ENCODE data around the gene FAM234B.

Gene FAM234B

DNA sequence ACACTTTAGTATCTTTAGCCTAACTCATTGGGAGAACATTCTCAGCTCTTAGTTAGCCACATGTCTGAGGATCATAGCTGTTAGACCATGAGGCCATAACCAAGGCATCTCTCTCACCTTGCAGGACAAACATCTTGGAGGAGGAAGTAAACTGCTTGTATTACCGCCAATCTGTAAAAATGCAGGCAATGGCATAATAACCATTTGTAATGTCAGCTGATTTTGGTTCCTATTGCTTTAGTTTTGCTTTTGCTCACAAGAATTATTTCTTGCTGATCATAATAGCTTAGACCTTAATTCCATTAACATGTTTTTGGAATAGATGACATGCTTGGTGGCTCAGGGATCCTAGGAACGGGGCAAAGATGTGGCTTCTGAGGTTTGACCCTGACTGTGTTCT, 75.6 kb downstream of the FAM234B start:
- DNase-seq (ENCODE audit: low spot score): no peak

DNA sequence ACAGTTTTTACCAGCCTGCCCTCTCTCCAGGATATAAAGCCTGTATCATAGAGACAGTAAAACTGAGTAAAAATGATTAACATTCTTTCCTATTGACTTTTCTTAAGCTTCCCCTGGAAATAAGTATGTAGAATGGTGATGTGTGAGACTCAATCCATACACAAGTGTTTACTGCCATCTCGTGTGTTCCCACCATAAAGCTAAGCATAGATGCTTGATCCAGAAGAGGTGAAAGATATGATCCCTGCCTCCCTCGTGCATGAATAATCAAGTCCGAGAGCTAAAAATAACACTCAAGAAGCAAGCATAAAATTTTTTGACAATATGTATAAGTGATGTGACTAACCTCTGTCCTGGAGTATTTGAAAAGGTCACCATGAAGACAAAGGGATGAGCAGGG, 76.2 kb downstream of the FAM234B start:
- DNase-seq (ENCODE audit: low spot score): no peak

DNA sequence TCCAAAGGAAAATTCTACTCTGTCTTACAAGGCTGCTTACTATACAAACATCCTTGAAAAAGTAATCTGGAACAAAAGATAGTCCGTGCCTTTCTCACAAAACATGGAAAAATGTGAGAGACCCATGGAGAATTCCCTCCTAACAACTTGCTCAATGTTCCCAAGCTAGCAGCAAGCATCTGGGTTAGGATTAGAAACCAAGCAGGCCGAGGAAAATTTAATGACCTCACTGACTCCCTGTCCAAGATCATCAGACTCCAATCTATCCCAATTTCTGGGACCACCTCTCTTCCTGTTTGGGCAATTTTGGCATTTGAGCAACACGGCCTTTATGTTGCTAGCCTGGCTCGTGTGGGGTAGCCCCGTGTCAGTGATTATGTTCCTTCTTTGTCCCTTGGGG, 77.4 kb downstream of the FAM234B start:
- no peak for DNase-seq (ENCODE audit: low spot score)

DNA sequence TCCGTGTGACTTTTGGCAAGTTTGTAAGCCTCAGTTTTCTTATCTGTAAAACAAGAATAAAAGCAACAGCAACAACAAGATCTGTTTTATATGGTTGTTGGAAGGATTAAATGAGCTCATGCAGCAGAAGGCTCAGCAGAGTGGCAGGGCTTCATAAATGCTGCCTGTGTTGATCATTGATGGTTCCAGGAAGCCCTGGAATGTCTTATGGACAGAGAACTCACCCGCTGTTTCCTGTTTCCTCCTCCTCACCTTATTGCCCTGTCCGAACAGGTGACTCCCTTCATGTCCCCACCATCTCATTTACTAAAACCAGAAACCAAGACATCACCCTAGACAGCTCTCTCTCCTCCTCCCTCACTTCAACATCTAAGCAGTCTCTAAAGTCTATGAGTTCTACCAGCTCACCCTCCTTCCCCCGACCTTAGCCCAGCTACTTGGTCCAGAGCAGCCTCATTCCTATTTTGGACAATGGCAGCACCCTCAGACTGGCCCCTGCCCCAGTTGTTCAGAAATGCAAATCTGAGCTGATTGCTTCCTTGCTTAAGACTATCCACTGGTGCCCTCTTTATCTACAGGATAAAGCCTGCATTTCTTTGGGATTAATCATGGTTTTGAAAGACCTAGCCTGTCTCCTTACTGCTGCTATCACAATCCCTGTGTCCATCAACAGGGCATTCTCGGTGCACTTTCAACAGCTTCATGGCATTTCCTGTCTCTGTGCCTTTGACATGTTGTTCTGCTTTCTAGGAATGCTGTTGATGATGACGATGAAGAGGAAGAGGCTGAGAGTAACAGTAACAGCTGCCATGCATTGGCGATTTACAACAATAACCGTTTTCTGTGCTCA, 80.7 kb downstream of the FAM234B start:
- peak; percentile 70 for DNase-seq (ENCODE audit: low spot score)

DNA sequence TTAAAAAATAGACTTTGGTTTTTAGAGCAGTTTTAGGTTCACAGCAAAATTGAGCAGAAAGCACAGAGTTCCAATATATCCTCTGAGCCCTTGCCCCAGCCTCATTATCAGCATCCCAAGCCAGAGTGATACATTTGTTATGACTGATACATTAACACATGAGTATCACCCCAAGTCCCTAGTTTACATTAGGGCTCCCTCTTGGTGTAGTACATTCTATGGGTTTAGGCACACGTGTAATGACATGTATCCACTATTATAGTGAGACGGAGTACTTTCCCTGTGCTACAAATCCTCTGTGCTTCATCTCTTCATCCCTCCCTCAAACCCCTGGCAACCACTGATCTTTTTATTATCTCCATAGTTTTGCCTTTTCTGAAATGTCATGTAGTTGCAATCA, 81.8 kb downstream of the FAM234B start:
- DNase-seq (ENCODE audit: low spot score): no peak

DNA sequence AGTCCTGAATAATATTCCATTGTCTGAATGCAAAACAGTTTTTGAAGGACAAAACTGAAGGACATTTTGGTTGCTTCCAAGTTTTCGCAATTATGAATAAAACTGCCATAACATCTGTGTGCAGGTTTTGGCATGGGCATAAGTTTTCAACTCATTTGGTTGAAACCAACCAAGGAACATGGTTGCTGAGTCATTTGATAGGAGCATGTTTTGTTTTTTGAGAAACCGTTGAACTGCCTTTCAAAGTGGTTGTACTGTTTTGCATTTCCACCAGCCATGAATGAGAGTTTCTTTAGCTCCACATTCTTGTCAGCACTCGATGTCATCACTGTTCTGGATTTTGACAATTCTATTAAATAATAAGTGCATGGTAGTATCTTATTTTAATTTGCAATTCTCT, 82.3 kb downstream of the FAM234B start:
- DNase-seq (ENCODE audit: low spot score): no peak

DNA sequence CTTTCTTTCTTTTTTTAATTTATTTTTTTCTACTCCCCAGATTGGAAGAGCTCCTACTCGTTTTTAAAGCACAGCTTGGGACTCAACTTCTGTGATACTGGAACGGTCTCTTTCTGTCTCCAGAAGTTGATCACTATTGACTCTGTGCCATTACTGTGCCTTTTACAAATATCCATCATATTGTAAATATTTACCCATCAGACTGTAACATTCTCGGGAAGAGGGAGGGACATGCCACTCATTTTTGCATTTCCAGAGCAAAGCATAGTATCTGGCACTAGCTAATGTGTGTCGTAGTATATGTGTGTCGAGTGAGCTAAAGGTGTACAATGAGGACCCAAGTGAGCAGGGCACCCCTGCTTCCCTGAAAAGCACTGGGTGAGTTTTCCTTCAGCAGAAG, 83.3 kb downstream of the FAM234B start:
- no peak for DNase-seq (ENCODE audit: low spot score)

DNA sequence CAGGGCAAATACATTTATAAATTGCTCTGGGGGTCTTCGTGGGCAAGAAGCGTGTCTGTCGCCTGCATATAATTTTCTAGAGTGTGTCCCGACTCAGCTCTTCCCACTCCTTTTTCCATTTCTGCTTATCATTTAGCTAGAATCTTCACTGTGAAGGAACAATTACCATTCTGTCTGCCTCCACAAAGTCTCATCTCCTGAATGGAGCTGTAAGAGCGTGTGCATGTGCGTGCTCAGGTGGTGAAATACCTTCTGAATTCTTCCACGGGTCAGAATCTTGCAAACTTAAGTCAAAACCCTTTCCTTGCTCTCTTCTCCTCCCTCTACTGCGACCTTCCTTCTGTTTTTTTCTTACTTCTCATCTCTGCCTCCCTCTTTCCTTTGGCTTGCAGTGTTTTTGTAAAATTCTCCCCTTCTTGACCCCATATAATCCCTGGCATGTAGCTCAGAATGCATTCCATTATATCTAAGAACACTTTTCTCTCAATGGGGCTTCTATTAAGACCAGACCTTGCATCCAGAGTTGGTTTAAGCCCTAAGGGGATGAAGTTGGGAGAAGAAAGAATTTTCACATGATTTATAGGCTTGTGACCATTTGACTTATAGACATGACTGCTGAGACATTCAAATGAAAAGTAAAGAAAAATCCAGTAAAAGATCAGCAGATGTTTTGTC, 84.2 kb downstream of the FAM234B start:
- peak; percentile 89 for DNase-seq (ENCODE audit: low spot score)

DNA sequence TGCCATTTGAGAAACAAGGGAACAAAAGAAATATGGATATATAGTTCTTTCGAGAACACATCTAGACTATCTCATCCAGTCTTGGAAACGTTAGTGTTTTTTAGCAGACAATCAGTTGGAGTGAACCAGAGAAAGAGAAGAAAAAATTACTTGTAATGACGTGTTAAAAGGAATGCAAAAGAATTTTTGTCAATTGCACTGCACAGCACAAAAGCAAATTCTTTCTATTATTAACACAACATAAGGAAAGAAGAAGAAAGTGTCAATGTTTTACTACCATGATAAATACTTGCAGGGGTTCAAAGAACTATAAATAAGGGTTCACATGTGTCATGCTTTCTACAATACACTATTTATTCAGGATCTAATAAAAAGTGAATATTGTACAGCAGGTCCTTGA, 86.8 kb downstream of the FAM234B start:
- DNase-seq (ENCODE audit: low spot score): no peak

Data from COLO829 (cell line).